Ovary (tissue), 9 donors: Measurements from ENCODE around the gene RAPGEF6. TPM values are rescaled to one million over a fixed set of nuclear protein-coding genes. Genes with fewer than 3 reads are reported as not detected.

Source experiments
- DNase-seq, 5 donors: peaks; one replicate each; pipeline ENCODE4 v3.0.0-alpha.2; 2019 to 2020
- H3K27ac ChIP-seq, 2 donors: fragments of 200-600 bp; one replicate each; pipeline versions ENCODE4 v1.5.1 to v1.8.0; 2019 to 2022
- H3K27me3 ChIP-seq: fragments of 200-600 bp; one replicate; pipeline ENCODE4 v1.8.0; 2022
- H3K36me3 ChIP-seq: fragments of 200-600 bp; sonication (generic); one replicate; pipeline ENCODE4 v1.5.1; 2019
- H3K4me1 ChIP-seq: one replicate; pipeline ENCODE4 v1.8.1; 2013; ENCODE audit warnings: mild to moderate bottlenecking, moderate library complexity; ENCODE audit not compliant: insufficient read depth
- H3K4me3 ChIP-seq: fragments of 200-600 bp; sonication (generic); one replicate; pipeline ENCODE4 v1.5.1; 2017
- H3K9me3 ChIP-seq, 2 donors: fragments of 200-600 bp in 1 of 2; sonication (generic) in 1 of 2; one replicate each; pipeline versions ENCODE4 v1.5.1 to v1.8.1; 2013 to 2019; ENCODE audit warnings: mild to moderate bottlenecking in 1 of 2, moderate library complexity in 1 of 2
- CTCF ChIP-seq, 3 donors: fragments of 450-650 bp in 2 of 3; fragments of 200-600 bp in 1 of 3; IDR thresholded peaks; one replicate each; pipeline versions ENCODE4 v1.5.1 to v1.8.0; 2016 to 2022; ENCODE audit warnings: antibody characterized with exemption in 3 of 3, mild to moderate bottlenecking in 1 of 3
- EP300 ChIP-seq: sonication (generic); formaldehyde crosslinking; IDR thresholded peaks from one replicate; pipeline ENCODE4 v1.6.1; 2017; ENCODE audit warnings: antibody characterized with exemption
- POLR2A ChIP-seq: fragments of 450-650 bp; IDR thresholded peaks from one replicate; pipeline ENCODE4 v1.6.1; 2017; ENCODE audit warnings: antibody characterized with exemption, mild to moderate bottlenecking, moderate library complexity
- WGBS, 3 donors: extraction: QIAGEN DNeasy Blood & Tissue Kit in 1 of 3; methylation state at CpG; one replicate each; pipeline versions ENCODE4 v1.1.5 to v1.1.7; 2013 to 2017; 5-methylcytosine and 5-hydroxymethylcytosine counted together
- intact Hi-C, 4 donors: fragments of 100-400 bp; cut with DNase I; formaldehyde crosslinking; loops; one replicate each; pipeline versions ENCODE4 v1.11.0 to v1.15.1; 2022 to 2023
- polyA plus RNA-seq, 2 donors: library from polyadenylated mRNA; stranded (reverse); fragments of 200-250 nt in 1 of 2; fragments of 350-450 nt in 1 of 2; fragmentation: Illumina TruSeq in 1 of 2; extraction: RNeasy Lipid Tissue Mini Kit (QIAGEN cat#74804) in 1 of 2; gene quantifications; one replicate each; pipeline ENCODE4 v1.2.3, GENCODE V29; 2013 to 2014
- total RNA-seq, 7 donors: library from RNA; depleted of rRNA in 2 of 7; stranded (reverse); fragments of >200 nt in 2 of 7; fragmentation: NEBNext Ultra II Directional in 3 of 7; extraction: Animal tissue kit (Norgen Biotek cat#: 25700) in 3 of 7; gene quantifications; one replicate each; pipeline versions ENCODE4 v1.1.0 to v1.2.4, GENCODE V29; 2016 to 2023
- donor health status: DM: no; HTN: no; CAD: no; lungs with moderate emphysema.
- donor health status: DM: no; HTN: no; CAD: no.
- donor health status: Bipolar disorder and iron deficiency.
- donor health status: DM: yes; HTN: yes; CAD: no.
- donor health status: DM: no; HTN: no; CAD: no.
- donor health status: DM: yes; HTN: yes; CAD: no.

Gene RAPGEF6
- total and polyA plus RNA-seq, 9 donors, result 4.2 to 25.8 (median 18.5) TPM

- WGBS, 3 donors, result 91 to 94% (median 93%) methylated on average over 6 of the region's 6 CpGs
- no peaks in the 10 kb centered on the region for H3K36me3 ChIP-seq
- no peak overlapping the region for H3K27ac ChIP-seq
- no peaks in the 10 kb centered on the region for H3K27me3 ChIP-seq
- DNase-seq, result no peak
- H3K4me1 ChIP-seq, result peaks cover 1% of the 10 kb centered on the region
- no peaks in the 10 kb centered on the region for H3K9me3 ChIP-seq
- intact Hi-C loops, result no loop called here
- TF ChIP-seq POLR2A, result no peak
- no peak for TF ChIP-seq CTCF (IDR thresholded peaks at IDR 0.05)
- no peak for TF ChIP-seq EP300
- H3K4me3 ChIP-seq, result no peak overlapping the region
Observed at GRCh38 chr5:131387255-131387654, 247.8 kb downstream of the RAPGEF6 start.

GRCh38 chr5:131386779-131387178, 248.2 kb downstream of the RAPGEF6 start:
- Histone ChIP-seq H3K4me1 (peaks cover 1% of the 10 kb centered on the region), H3K4me3 (no peak overlapping the region), H3K36me3 (no peaks in the 10 kb centered on the region), H3K9me3 (no peaks in the 10 kb centered on the region), H3K27ac (no peak overlapping the region), H3K27me3 (no peaks in the 10 kb centered on the region)
- no peak for TF ChIP-seq EP300
- TF ChIP-seq POLR2A, result no peak
- TF ChIP-seq CTCF (IDR thresholded peaks at IDR 0.05), result no peak
- 13 to 32% (median 19%) methylated on average over 4 of the region's 4 CpGs for WGBS, 3 donors
- intact Hi-C loops, result no loop called here
- no peak for DNase-seq

GRCh38 chr5:131386124-131386523, 248.9 kb downstream of the RAPGEF6 start:
- Histone ChIP-seq H3K4me1 (peaks cover 1% of the 10 kb centered on the region), H3K36me3 (no peaks in the 10 kb centered on the region), H3K9me3 (no peaks in the 10 kb centered on the region), H3K27me3 (no peaks in the 10 kb centered on the region), H3K27ac (no peak overlapping the region), H3K4me3 (no peak overlapping the region)
- intact Hi-C loops, result no loop called here
- no peak for DNase-seq
- WGBS, 3 donors, result 93 to 98% (median 98%) methylated on average over 3 of the region's 3 CpGs
- TF ChIP-seq CTCF (IDR thresholded peaks at IDR 0.05), result no peak

- intact Hi-C loops, result no loop called here
- no peak for DNase-seq
- Histone ChIP-seq H3K27ac (no peak overlapping the region), H3K36me3 (no peaks in the 10 kb centered on the region), H3K9me3 (no peaks in the 10 kb centered on the region), H3K27me3 (no peaks in the 10 kb centered on the region), H3K4me1 (peaks cover 6% of the 10 kb centered on the region), H3K4me3 (no peak overlapping the region)
- TF ChIP-seq POLR2A, result no peak
- no peak for TF ChIP-seq EP300
- WGBS, 3 donors, result 96 to 99% (median 98%) methylated on average over 3 of the region's 3 CpGs
Observed at GRCh38 chr5:131384616-131385214, 250.3 kb downstream of the RAPGEF6 start.

GRCh38 chr5:131384173-131384572, 250.9 kb downstream of the RAPGEF6 start:
- intact Hi-C loops, result no loop called here
- Histone ChIP-seq H3K4me3 (no peak overlapping the region), H3K36me3 (no peaks in the 10 kb centered on the region), H3K27ac (no peak overlapping the region), H3K27me3 (no peaks in the 10 kb centered on the region), H3K4me1 (peaks cover 6% of the 10 kb centered on the region), H3K9me3 (no peaks in the 10 kb centered on the region)
- 80 to 83% (median 81%) methylated on average over 6 of the region's 6 CpGs for WGBS, 3 donors
- DNase-seq, result no peak
- TF ChIP-seq CTCF (IDR thresholded peaks at IDR 0.05) (no peak), POLR2A (no peak)
